OCI-LY7 (cell line): ENCODE data around the gene RHBDF1.

Source experiments
- CTCF ChIP-seq: fragments of 200-600 bp; sonication (generic); conservative IDR thresholded peaks from 2 replicates; pipeline ENCODE4 v1.5.1; 2014; ENCODE audit warnings: mild to moderate bottlenecking, antibody characterized with exemption, low read length, moderate library complexity, mixed read lengths
- EZH2phosphoT487 ChIP-seq: fragments of 200-600 bp; sonication (generic); IDR thresholded peaks from 2 replicates; pipeline ENCODE4 v1.6.1; 2018; ENCODE audit warnings: low read depth, borderline replicate concordance, mild to moderate bottlenecking, mixed run types, antibody characterized with exemption, low read length, moderate library complexity, mixed read lengths

DNA sequence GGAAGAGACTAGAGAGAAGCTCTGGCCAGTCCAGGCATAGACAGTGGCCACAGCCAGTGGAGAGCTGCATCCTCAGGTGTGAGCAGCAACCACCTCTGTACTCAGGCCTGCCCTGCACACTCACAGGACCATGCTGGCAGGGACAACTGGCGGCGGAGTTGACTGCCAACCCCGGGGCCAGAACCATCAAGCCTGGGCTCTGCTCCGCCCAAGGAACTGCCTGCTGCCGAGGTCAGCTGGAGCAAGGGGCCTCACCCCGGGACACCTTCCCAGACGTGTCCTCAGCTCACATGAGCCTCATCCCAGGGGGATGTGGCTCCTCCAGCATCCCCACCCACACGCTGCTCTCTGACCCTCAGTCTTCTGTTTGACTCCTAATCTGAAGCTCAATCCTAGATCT lies 3.2 kb downstream of the RHBDF1 start:
- no peak for TF ChIP-seq CTCF
- TF ChIP-seq EZH2phosphoT487 = no peak
